Neural cell (in vitro differentiated cells): ENCODE measurements around the gene GPC1. TPM values are rescaled to one million over a fixed set of nuclear protein-coding genes. Genes with fewer than 3 reads are reported as not detected.

ENCODE experiments used
- H2AFZ ChIP-seq: fragments of 200-600, 300-800 bp; sonication (generic), shearing (Covaris generic); 2 replicates; pipeline ENCODE4 v1.6.0; 2014; ENCODE audit warnings: low read depth, mild to moderate bottlenecking, antibody characterized with exemption, low read length, moderate library complexity
- H3F3A ChIP-seq: fragments of 200-600 bp; shearing (Covaris generic); 2 replicates; pipeline ENCODE4 v1.6.1; 2016; ENCODE audit warnings: mild to moderate bottlenecking, moderate library complexity, mixed read lengths, antibody characterized with exemption, low read length; ENCODE audit not compliant: insufficient read depth, poor library complexity, severe bottlenecking
- H3K27ac ChIP-seq: fragments of 200-600, 300-800 bp; sonication (generic), shearing (Covaris generic); 2 replicates; pipeline ENCODE4 v1.5.1; 2014; ENCODE audit warnings: mild to moderate bottlenecking, low read length, moderate library complexity
- H3K27me3 ChIP-seq: fragments of 300-800, 200-600 bp; sonication (generic), shearing (Covaris generic); 2 replicates; pipeline ENCODE4 v1.6.0; 2014; ENCODE audit warnings: mild to moderate bottlenecking, low read depth, low read length, moderate library complexity; ENCODE audit not compliant: insufficient read depth
- H3K36me3 ChIP-seq: fragments of 300-800, 200-600 bp; sonication (generic), shearing (Covaris generic); 2 replicates; pipeline ENCODE4 v1.5.1; 2014; ENCODE audit warnings: mild to moderate bottlenecking, antibody characterized with exemption, low read length, moderate library complexity; ENCODE audit not compliant: insufficient read depth
- H3K4me2 ChIP-seq: fragments of 300-800, 200-600 bp; sonication (generic), shearing (Covaris generic); 2 replicates; pipeline ENCODE4 v1.6.0; 2014; ENCODE audit warnings: mild to moderate bottlenecking, low read length
- H3K4me3 ChIP-seq: fragments of 300-800, 200-600 bp; sonication (generic), shearing (Covaris generic); 2 replicates; pipeline ENCODE4 v1.5.1; 2014; ENCODE audit warnings: mild to moderate bottlenecking, low read length, moderate library complexity
- H3K79me2 ChIP-seq: fragments of 200-600 bp; shearing (Covaris generic); replicated peaks from 2 replicates; pipeline ENCODE4 v1.6.0; 2014; ENCODE audit warnings: mild to moderate bottlenecking, low read length, moderate library complexity; ENCODE audit not compliant: insufficient read depth
- H3K9ac ChIP-seq: fragments of 300-800, 200-600 bp; sonication (generic), shearing (Covaris generic); 2 replicates; pipeline ENCODE4 v1.6.1; 2016; ENCODE audit warnings: mild to moderate bottlenecking, low read length, mixed read lengths
- H3K9me2 ChIP-seq: fragments of 200-600 bp; shearing (Covaris generic); 2 replicates; pipeline ENCODE4 v1.6.1; 2016; ENCODE audit warnings: mild to moderate bottlenecking, low read length, mixed read lengths; ENCODE audit not compliant: insufficient read depth
- H3K9me3 ChIP-seq: fragments of 200-600, 300-800 bp; sonication (generic), shearing (Covaris generic); 2 replicates; pipeline ENCODE4 v1.6.1; 2016; ENCODE audit warnings: mild to moderate bottlenecking, mixed run types, low read length, moderate library complexity, mixed read lengths
- H4K20me1 ChIP-seq: fragments of 200-600 bp; shearing (Covaris generic); 2 replicates; pipeline ENCODE4 v1.6.1; 2016; ENCODE audit warnings: mild to moderate bottlenecking, mixed run types; ENCODE audit not compliant: insufficient read depth
- CTCF ChIP-seq: fragments of 450-650 bp; IDR thresholded peaks from 2 replicates; pipeline ENCODE4 v1.5.1; 2014; ENCODE audit warnings: antibody characterized with exemption, mild to moderate bottlenecking, moderate library complexity; ENCODE audit not compliant: poor library complexity, severe bottlenecking
- EP300 ChIP-seq: fragments of 450-650 bp; conservative IDR thresholded peaks from 2 replicates; pipeline ENCODE4 v1.6.1; 2014; ENCODE audit warnings: antibody characterized with exemption, mild to moderate bottlenecking, moderate library complexity; ENCODE audit not compliant: poor library complexity, severe bottlenecking
- EZH2 ChIP-seq: fragments of 200-600, 300-800 bp; shearing (Covaris generic), sonication (generic); IDR thresholded peaks from 2 replicates; pipeline ENCODE4 v1.6.1; 2014; ENCODE audit warnings: antibody characterized with exemption, low read length, borderline replicate concordance, mild to moderate bottlenecking; ENCODE audit not compliant: insufficient read depth, poor library complexity, severe bottlenecking
- MXI1 ChIP-seq: fragments of 450-650 bp; conservative IDR thresholded peaks from 2 replicates; pipeline ENCODE4 v1.6.1; 2014; ENCODE audit warnings: antibody characterized with exemption, mild to moderate bottlenecking; ENCODE audit not compliant: poor library complexity, severe bottlenecking
- POLR2AphosphoS5 ChIP-seq: IDR thresholded peaks from 2 replicates; pipeline ENCODE4 v1.6.1; 2012
- RAD21 ChIP-seq: fragments of 450-650 bp; conservative IDR thresholded peaks from 2 replicates; pipeline ENCODE4 v1.6.1; 2014; ENCODE audit warnings: antibody characterized with exemption, mild to moderate bottlenecking, moderate library complexity
- REST ChIP-seq: IDR thresholded peaks from 2 replicates; pipeline ENCODE4 v1.6.1; 2012; ENCODE audit warnings: borderline replicate concordance
- SMC3 ChIP-seq: fragments of 450-650 bp; conservative IDR thresholded peaks from 2 replicates; pipeline ENCODE4 v1.6.1; 2014; ENCODE audit warnings: antibody characterized with exemption, mild to moderate bottlenecking, moderate library complexity; ENCODE audit not compliant: poor library complexity
- TAF1 ChIP-seq: IDR thresholded peaks from 2 replicates; pipeline ENCODE4 v1.6.1; 2012; ENCODE audit warnings: low read depth
- polyA plus RNA-seq: library from polyadenylated mRNA; depleted of rRNA; stranded (reverse); fragments of >200 nt; gene quantifications from 2 replicates; pipeline ENCODE4 v1.2.3, GENCODE V29; 2014

The GPC1 gene
- polyA plus RNA-seq, 1 donor from 2014 or later, result 74.0 TPM

GRCh38 chr2:240466579-240467148 lies 31.2 kb downstream of the GPC1 start:
- no peaks in the 10 kb centered on the region for H4K20me1 ChIP-seq
- no peaks in the 10 kb centered on the region for H3K9me3 ChIP-seq
- H3F3A ChIP-seq, result no peaks in the 10 kb centered on the region
- no peaks in the 10 kb centered on the region for H3K27me3 ChIP-seq
- H3K4me3 ChIP-seq, result no peak overlapping the region
- no peaks in the 10 kb centered on the region for H3K9me2 ChIP-seq
- H3K36me3 ChIP-seq, result peaks cover 8% of the 10 kb centered on the region
- H3K27ac ChIP-seq, result no peak overlapping the region
- TF ChIP-seq MXI1, result no peak
- TF ChIP-seq EP300, result no peak
- TF ChIP-seq POLR2AphosphoS5, result peak; percentile 34
- no peaks in the 10 kb centered on the region for H3K79me2 ChIP-seq
- no peak overlapping the region for H3K4me2 ChIP-seq
- H3K9ac ChIP-seq, result no peak overlapping the region
- no peak overlapping the region for H2AFZ ChIP-seq

DNA sequence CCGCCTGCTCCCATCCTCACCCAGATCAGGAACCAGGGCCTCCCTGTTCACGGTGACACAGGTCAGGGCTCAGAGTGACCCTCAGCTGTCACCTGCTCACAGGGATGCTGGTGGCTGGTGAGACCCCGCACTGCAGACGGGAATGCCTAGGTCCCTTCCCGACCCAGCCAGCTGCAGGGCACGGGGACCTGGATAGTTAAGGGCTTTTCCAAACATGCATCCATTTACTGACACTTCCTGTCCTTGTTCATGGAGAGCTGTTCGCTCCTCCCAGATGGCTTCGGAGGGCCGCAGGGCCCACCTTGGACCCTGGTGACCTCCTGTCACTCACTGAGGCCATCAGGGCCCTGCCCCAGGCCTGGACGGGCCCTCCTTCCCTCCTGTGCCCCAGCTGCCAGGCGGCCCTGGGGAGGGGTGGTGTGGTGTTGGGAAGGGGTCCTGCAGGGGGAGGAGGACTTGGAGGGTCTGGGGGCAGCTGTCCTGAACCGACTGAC lies 31.7 kb downstream of the GPC1 start:
- TF ChIP-seq TAF1 (no peak), CTCF (no peak), SMC3 (no peak), MXI1 (no peak), REST (no peak)
- H3K27ac ChIP-seq, result no peak overlapping the region
- H3K4me3 ChIP-seq, result no peak overlapping the region
- no peaks in the 10 kb centered on the region for H3F3A ChIP-seq
- H3K9ac ChIP-seq, result no peak overlapping the region
- no peaks in the 10 kb centered on the region for H3K27me3 ChIP-seq
- no peaks in the 10 kb centered on the region for H3K79me2 ChIP-seq
- no peaks in the 10 kb centered on the region for H4K20me1 ChIP-seq
- H3K9me3 ChIP-seq, result peaks cover 2% of the 10 kb centered on the region
- H2AFZ ChIP-seq, result no peak overlapping the region
- H3K9me2 ChIP-seq, result no peaks in the 10 kb centered on the region
- no peak overlapping the region for H3K4me2 ChIP-seq
- peaks cover 8% of the 10 kb centered on the region for H3K36me3 ChIP-seq

DNA sequence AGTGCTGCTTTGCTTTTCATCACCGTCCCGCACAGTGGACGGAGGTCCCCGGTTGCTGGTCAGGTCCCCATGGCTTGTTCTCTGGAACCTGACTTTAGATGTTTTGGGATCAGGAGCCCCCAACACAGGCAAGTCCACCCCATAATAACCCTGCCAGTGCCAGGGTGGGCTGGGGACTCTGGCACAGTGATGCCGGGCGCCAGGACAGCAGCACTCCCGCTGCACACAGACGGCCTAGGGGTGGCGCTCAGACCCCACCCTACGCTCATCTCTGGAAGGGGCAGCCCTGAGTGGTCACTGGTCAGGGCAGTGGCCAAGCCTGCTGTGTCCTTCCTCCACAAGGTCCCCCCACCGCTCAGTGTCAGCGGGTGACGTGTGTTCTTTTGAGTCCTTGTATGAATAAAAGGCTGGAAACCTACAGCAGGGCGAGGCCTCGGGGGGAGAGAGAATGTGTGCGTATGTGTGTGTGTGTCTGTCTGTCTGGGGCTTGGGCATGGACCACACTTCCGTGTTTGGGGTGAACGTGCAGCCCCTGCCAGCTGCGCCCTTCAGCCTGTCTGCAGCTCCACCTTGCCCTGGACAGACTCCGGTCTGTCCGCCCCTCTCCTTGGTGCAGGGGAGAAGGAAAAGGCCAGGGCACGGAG lies 32.3 kb downstream of the GPC1 start:
- H3K27ac ChIP-seq, result no peak overlapping the region

More for the DNA sequence above, 32.3 kb downstream of the GPC1 start:
- no peak overlapping the region for H3K4me2 ChIP-seq
- H3K4me3 ChIP-seq, result no peak overlapping the region
- no peaks in the 10 kb centered on the region for H3F3A ChIP-seq
- no peaks in the 10 kb centered on the region for H3K79me2 ChIP-seq
- no peak overlapping the region for H3K9ac ChIP-seq
- no peaks in the 10 kb centered on the region for H4K20me1 ChIP-seq
- H3K27me3 ChIP-seq, result no peaks in the 10 kb centered on the region
- H3K36me3 ChIP-seq, result peaks cover 8% of the 10 kb centered on the region
- H3K9me2 ChIP-seq, result no peaks in the 10 kb centered on the region
- no peak overlapping the region for H2AFZ ChIP-seq
- peaks cover 4% of the 10 kb centered on the region for H3K9me3 ChIP-seq
- TF ChIP-seq POLR2AphosphoS5, result no peak
- TF ChIP-seq EZH2, result no peak
- TF ChIP-seq REST, result no peak
- TF ChIP-seq SMC3, result no peak
- TF ChIP-seq MXI1, result no peak
- no peak for TF ChIP-seq CTCF
- TF ChIP-seq EP300, result no peak
- TF ChIP-seq TAF1, result no peak
- no peak for TF ChIP-seq RAD21
